BLaER1 treated with 17β-estradiol and CSF1 and Interleukin-3, amounts not matched to agents 10 nM and 100 nM (cell line): ENCODE results near the gene FOXN3.

Experiments used
- H3K27ac ChIP-seq, 11 experiments: shearing (Covaris generic); formaldehyde crosslinking; 2 replicates each; pipeline ENCODE4 v1.8.1; 2022
- H3K27me3 ChIP-seq, 11 experiments: shearing (Covaris generic); formaldehyde crosslinking; 2 replicates each; pipeline ENCODE4 v1.8.1; 2022
- H3K36me3 ChIP-seq, 11 experiments: shearing (Covaris generic); formaldehyde crosslinking; 2 replicates each; pipeline ENCODE4 v1.8.1; 2022
- H3K4me1 ChIP-seq, 10 experiments: shearing (Covaris generic); formaldehyde crosslinking; 2 replicates each; pipeline ENCODE4 v1.8.1; 2022
- H3K4me2 ChIP-seq, 11 experiments: shearing (Covaris generic); formaldehyde crosslinking; 2 replicates each; pipeline ENCODE4 v1.8.1; 2022
- H3K4me3 ChIP-seq, 10 experiments: shearing (Covaris generic); formaldehyde crosslinking; 2 replicates each; pipeline ENCODE4 v1.8.1; 2022
- H3K9ac ChIP-seq, 11 experiments: shearing (Covaris generic); formaldehyde crosslinking; 2 replicates each; pipeline ENCODE4 v1.8.1; 2022
- H3K9me3 ChIP-seq, 11 experiments: shearing (Covaris generic); formaldehyde crosslinking; replicated peaks in 1 of 11; 2 replicates each; pipeline ENCODE4 v1.8.1; 2022
- H4K20me1 ChIP-seq, 11 experiments: shearing (Covaris generic); formaldehyde crosslinking; 2 replicates each; pipeline ENCODE4 v1.8.1; 2022
- Cebpa-rat ChIP-seq, 11 experiments: shearing (Covaris generic); IDR thresholded peaks; 2 replicates each; pipeline ENCODE4 v1.8.1; 2022

The FOXN3 gene

DNA sequence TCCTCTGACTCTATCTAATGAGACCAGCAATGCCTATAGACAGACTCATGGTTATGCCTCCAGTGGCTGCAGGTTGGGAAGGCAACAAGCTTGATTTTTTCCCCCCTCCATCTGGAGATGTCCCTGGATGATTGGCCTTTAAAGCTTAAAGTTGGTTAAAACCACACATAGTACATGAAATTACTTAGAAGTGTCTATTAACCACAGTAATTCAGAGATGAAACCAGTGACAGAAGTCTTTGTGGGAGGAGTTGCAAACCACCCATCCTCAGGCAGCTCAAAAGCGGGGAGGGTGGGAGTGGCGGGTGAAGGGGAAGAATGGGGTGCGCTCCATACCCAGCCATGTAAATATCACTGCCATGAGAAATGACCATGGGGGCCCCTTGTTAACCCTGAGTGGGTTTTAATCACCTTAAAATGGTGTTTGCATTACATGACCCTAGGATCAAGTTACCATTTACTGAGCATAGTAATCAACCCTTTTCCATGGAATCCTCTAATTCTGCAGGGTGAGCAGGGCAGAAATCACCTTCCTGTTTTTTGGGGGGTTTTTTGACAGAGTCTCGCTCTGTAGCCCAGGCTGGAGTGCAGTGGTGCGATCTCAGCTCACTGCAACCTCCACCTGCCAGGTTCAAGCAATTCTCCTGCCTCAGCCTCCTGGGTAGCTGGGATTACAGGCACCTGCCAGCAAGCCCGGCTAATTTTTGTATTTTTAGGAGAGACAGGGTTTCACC is 133.5 kb downstream of the FOXN3 start:
- no peak overlapping the region for H3K9ac ChIP-seq

DNA sequence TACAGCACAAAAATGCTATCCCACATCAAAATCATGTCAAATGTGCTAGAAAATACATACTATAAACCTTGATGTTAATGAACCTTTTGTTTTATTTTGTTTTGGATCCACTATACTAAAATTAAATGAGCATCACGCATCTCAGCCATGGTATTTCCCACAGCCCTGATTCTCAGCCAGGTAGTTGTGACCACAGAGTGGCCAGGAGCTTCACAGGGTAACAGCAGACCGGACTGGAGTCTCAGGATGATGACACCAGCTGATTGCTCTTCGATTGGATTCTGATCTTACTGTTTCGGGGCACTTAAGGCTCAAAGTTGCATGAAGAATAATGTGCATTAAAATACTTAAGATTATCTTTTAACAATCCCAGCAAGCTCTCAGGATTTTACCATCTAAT is 134.8 kb downstream of the FOXN3 start:
- Histone ChIP-seq H3K27me3 (no peaks in the 10 kb centered on the region), H3K9me3 (peaks cover 0 to 5% (median 0%) of the 10 kb centered on the region in 11 experiments; a peak in 2 of 22 replicates), H3K9ac (no peak overlapping the region), H3K27ac (no peak overlapping the region), H3K36me3 (peaks cover 38 to 88% (median 55%) of the 10 kb centered on the region in 11 experiments), H4K20me1 (peaks cover 0 to 52% (median 13%) of the 10 kb centered on the region in 11 experiments; a peak in 9 of 22 replicates), H3K4me2 (no peak overlapping the region), H3K4me1 (peaks cover 0 to 6% (median under 1%) of the 10 kb centered on the region in 10 experiments; a peak in 4 of 20 replicates), H3K4me3 (no peak overlapping the region)
- no peak for TF ChIP-seq Cebpa-rat (IDR thresholded peaks at IDR 0.05)

More for the DNA sequence above, 133.5 kb downstream of the FOXN3 start:
- TF ChIP-seq Cebpa-rat (IDR thresholded peaks at IDR 0.05), result no peak
- Histone ChIP-seq H3K4me2 (no peak overlapping the region), H3K36me3 (peaks cover 25 to 82% (median 47%) of the 10 kb centered on the region in 11 experiments), H3K27me3 (no peaks in the 10 kb centered on the region), H3K4me1 (0 out of 20 replicates have a peak, but pooled peaks cover 0 to under 1% (median 0%) of the 10 kb centered on the region in 10 experiments), H3K27ac (no peak overlapping the region), H3K9me3 (peaks cover 0 to 5% (median 0%) of the 10 kb centered on the region in 11 experiments; a peak in 2 of 22 replicates), H4K20me1 (peaks cover 0 to 59% (median 13%) of the 10 kb centered on the region in 11 experiments; a peak in 9 of 22 replicates), H3K4me3 (no peak overlapping the region)

DNA sequence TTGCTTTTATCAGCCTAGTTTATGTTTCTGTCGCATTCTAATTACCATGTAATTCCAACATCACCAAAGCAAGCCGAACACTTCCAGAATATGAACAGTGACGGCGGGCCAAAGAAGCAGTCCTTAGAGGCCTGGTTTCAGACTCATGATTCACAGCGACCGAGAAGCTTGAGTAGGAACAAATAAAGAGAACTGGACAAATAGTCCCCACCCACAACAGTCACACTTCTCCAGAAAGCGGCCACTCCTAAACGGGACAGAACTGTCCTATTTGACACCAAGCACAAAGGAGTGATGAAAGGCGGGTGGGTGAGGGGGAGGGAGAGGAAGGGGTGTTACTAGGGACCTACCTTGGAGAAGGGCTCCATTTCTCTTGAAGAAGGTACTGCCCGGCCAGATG is 136.4 kb downstream of the FOXN3 start:
- no peaks in the 10 kb centered on the region for H3K27me3 ChIP-seq
- H4K20me1 ChIP-seq, result peaks cover 0 to 56% (median 13%) of the 10 kb centered on the region in 11 experiments; a peak in 9 of 22 replicates
- no peak overlapping the region for H3K27ac ChIP-seq
- H3K9ac ChIP-seq, result no peak overlapping the region
- H3K4me1 ChIP-seq, result peaks cover 5 to 21% (median 15%) of the 10 kb centered on the region in 10 experiments
- H3K4me3 ChIP-seq, result no peak overlapping the region
- H3K36me3 ChIP-seq, result peaks cover 41 to 83% (median 49%) of the 10 kb centered on the region in 11 experiments
- peaks cover 0 to 5% (median 0%) of the 10 kb centered on the region in 11 experiments; a peak in 2 of 22 replicates for H3K9me3 ChIP-seq
- H3K4me2 ChIP-seq, result no peak overlapping the region
- no peak for TF ChIP-seq Cebpa-rat (IDR thresholded peaks at IDR 0.05)

- H3K27me3 ChIP-seq, result no peaks in the 10 kb centered on the region
- H4K20me1 ChIP-seq, result peaks cover 0 to 56% (median 15%) of the 10 kb centered on the region in 11 experiments; a peak in 9 of 22 replicates
- no peak overlapping the region for H3K4me3 ChIP-seq
- no peak overlapping the region for H3K4me2 ChIP-seq
- peaks cover 40 to 88% (median 58%) of the 10 kb centered on the region in 11 experiments for H3K36me3 ChIP-seq
- H3K27ac ChIP-seq, result no peak overlapping the region
- H3K9me3 ChIP-seq, result peaks cover 0 to 5% (median 0%) of the 10 kb centered on the region in 11 experiments; a peak in 2 of 22 replicates
- no peak overlapping the region for H3K9ac ChIP-seq
- H3K4me1 ChIP-seq, result peaks cover 11 to 27% (median 21%) of the 10 kb centered on the region in 10 experiments
- TF ChIP-seq Cebpa-rat (IDR thresholded peaks at IDR 0.05), result no peak
Observed at GRCh38 chr14:89279649-89280232, 137.3 kb downstream of the FOXN3 start.

DNA sequence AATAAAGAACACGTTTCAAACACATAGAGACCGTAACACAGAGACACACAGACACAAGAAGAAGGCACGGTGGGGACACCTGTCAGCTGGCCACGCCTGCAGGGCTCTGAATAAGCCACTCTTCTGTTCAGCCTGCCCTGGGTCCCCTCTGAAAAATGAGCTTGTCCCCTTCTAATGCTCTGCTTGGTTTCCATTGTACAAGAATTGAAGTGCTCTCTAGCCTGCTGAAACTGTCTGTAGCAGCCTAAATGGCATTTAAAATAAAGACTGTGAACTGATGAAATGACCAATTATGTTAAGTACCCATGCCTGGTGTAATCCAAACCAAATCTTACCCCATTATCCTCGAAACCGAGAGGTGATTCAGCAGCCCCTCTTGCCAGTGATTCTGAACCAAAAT is 139.8 kb downstream of the FOXN3 start:
- no peak overlapping the region for H3K4me3 ChIP-seq
- peaks cover 0 to 61% (median 20%) of the 10 kb centered on the region in 11 experiments; a peak in 10 of 22 replicates for H4K20me1 ChIP-seq
- H3K9ac ChIP-seq, result no peak overlapping the region
- peaks cover 0 to 5% (median 0%) of the 10 kb centered on the region in 11 experiments; a peak in 2 of 22 replicates for H3K9me3 ChIP-seq
- no peak for TF ChIP-seq Cebpa-rat (IDR thresholded peaks at IDR 0.05)
- H3K27me3 ChIP-seq, result no peaks in the 10 kb centered on the region
- H3K36me3 ChIP-seq, result peaks cover 35 to 72% (median 49%) of the 10 kb centered on the region in 11 experiments
- peak overlapping the region in 1 of 11 experiments; percentile 26; a peak in 2 of 22 replicates for H3K4me2 ChIP-seq
- H3K4me1 ChIP-seq, result peaks cover 11 to 31% (median 21%) of the 10 kb centered on the region in 10 experiments
- H3K27ac ChIP-seq, result 0 out of 22 replicates have a peak overlapping the region, but pooled peaks of 1 of the 11 experiments have one; percentile 12

GRCh38 chr14:89276424-89276975 is 140.5 kb downstream of the FOXN3 start:
- H3K9ac ChIP-seq, result peak overlapping the region in 1 of 11 experiments; percentile 34; a peak in 1 of 22 replicates
- TF ChIP-seq Cebpa-rat (IDR thresholded peaks at IDR 0.05), result no peak
- H3K27ac ChIP-seq, result peak overlapping the region in 2 of 11 experiments; percentile 12 to 45; a peak in 2 of 22 replicates
- H3K4me1 ChIP-seq, result peaks cover 11 to 31% (median 21%) of the 10 kb centered on the region in 10 experiments
- peaks cover 0 to 63% (median 20%) of the 10 kb centered on the region in 11 experiments; a peak in 10 of 22 replicates for H4K20me1 ChIP-seq
- no peaks in the 10 kb centered on the region for H3K27me3 ChIP-seq
- H3K36me3 ChIP-seq, result peaks cover 32 to 67% (median 48%) of the 10 kb centered on the region in 11 experiments
- H3K4me3 ChIP-seq, result no peak overlapping the region
- H3K9me3 ChIP-seq, result peaks cover 0 to 5% (median 0%) of the 10 kb centered on the region in 11 experiments; a peak in 2 of 22 replicates
- peak overlapping the region in 5 of 11 experiments; percentile 1 to 52 (median 31); a peak in 10 of 22 replicates for H3K4me2 ChIP-seq

DNA sequence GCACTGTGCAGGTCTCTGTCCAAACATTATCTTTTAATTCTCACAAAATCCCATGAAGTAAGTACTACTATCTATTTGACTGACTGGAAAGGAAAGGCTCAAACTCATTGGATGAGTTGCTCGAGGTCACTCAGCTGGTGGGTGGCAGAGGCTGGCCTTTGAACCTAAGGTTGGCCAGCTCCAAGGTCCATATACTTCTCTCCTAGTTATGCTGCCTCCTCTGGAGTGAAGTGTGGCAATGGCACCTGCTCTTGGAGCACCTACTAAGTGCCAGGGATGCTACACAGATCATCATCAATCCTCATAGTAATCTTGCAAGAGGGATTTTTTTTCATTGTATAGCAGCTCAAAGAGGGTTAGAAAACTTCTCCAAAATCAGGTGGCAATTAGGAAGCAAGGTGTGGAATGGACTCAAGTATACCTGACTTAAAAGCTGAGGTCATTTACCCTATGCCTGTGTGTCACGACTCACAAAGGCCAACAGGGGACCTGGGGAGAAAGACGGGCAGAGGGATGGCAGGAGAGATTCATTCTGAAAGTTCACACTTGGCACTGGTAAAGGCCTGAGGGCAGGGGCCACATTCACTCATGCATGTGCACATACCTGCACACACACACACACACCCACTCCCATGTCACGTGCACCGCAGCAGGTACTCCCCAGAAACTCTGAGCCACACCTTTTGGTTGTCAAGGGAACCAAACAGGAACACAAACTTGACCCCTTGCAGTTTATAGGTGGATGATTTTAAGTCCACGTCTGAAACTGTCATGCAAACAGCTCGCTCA is 146.4 kb downstream of the FOXN3 start:
- H3K27me3 ChIP-seq, result no peaks in the 10 kb centered on the region
- H3K36me3 ChIP-seq, result peaks cover 13 to 43% (median 25%) of the 10 kb centered on the region in 11 experiments; a peak in 20 of 22 replicates
- H3K4me2 ChIP-seq, result no peak overlapping the region
- H3K4me1 ChIP-seq, result peaks cover 21 to 39% (median 28%) of the 10 kb centered on the region in 10 experiments
- H3K4me3 ChIP-seq, result no peak overlapping the region
- H3K9me3 ChIP-seq, result no peaks in the 10 kb centered on the region
- H3K9ac ChIP-seq, result no peak overlapping the region
- peaks cover 10 to 83% (median 46%) of the 10 kb centered on the region in 11 experiments; a peak in 13 of 22 replicates for H4K20me1 ChIP-seq
- H3K27ac ChIP-seq, result no peak overlapping the region
- TF ChIP-seq Cebpa-rat (IDR thresholded peaks at IDR 0.05), result no peak

- H3K4me2 ChIP-seq, result peak overlapping the region in 2 of 11 experiments; percentile 67 to 76; a peak in 2 of 22 replicates
Observed at GRCh38 chr14:89269404-89269803, 147.6 kb downstream of the FOXN3 start.

More at GRCh38 chr14:89269404-89269803, 147.6 kb downstream of the FOXN3 start:
- H3K4me3 ChIP-seq, result no peak overlapping the region
- no peaks in the 10 kb centered on the region for H3K9me3 ChIP-seq
- H3K36me3 ChIP-seq, result peaks cover 13 to 39% (median 28%) of the 10 kb centered on the region in 11 experiments; a peak in 20 of 22 replicates
- no peak overlapping the region for H3K27ac ChIP-seq
- H3K4me1 ChIP-seq, result peaks cover 17 to 41% (median 28%) of the 10 kb centered on the region in 10 experiments
- no peaks in the 10 kb centered on the region for H3K27me3 ChIP-seq
- no peak overlapping the region for H3K9ac ChIP-seq
- peaks cover 15 to 88% (median 48%) of the 10 kb centered on the region in 11 experiments; a peak in 14 of 22 replicates for H4K20me1 ChIP-seq
- TF ChIP-seq Cebpa-rat (IDR thresholded peaks at IDR 0.05), result no peak
